ENCODE data around the gene PSMG2. TPM values are rescaled to one million over a fixed set of nuclear protein-coding genes. Genes with fewer than 3 reads are reported as not detected.
A peak's percentile ranks its signal among the peaks of the same experiment; 100 is the strongest.

The PSMG2 gene
- total RNA-seq (10 to 100 TPM; 59.7 to 62.0 TPM), polyA plus RNA-seq (100 to 1,000 TPM; 119 to 139 TPM)

- peak; percentile 84 to 90 (median 87) for DNase-seq
- ChIA-PET CTCF (ENCODE audit: partially characterized antibody) (interaction anchor here (1.1 to 3.0 kb wide), 5 partner anchors 23 to 310 kb away, joined by 3 to 12 read pairs (median 4); partner anchors contain the start of gene PTPN2), POLR2A (ENCODE audit: partially characterized antibody) (interaction anchor here (0.6 to 4.4 kb wide), 11 partner anchors 9 to 326 kb away, joined by 3 to 40 read pairs (median 5); partner anchors contain the start of genes AFG3L2, CEP192, PTPN2 and SEH1L)
- intact Hi-C loops (cut with micrococcal nuclease): loop anchor here (1.0 to 5.0 kb wide), 8 partner anchors 46 to 1025 kb away; partner anchors contain the start of genes AFG3L2, CEP192, CHMP1B and FAM210A
- Mint-ChIP-seq H3K9me3 (no peaks in the 10 kb centered on the region), H3K4me1 (peaks cover 32 to 60% (median 48%) of the 10 kb centered on the region in 4 donors), H3K27me3 (no peaks in the 10 kb centered on the region), H3K36me3 (peaks cover 15 to 50% of the 10 kb centered on the region in 2 donors), H3K4me3 (peak within 1 kb of the TSS; percentile 87 to 100 (median 98)), H3K27ac (peak within 1 kb of the TSS; percentile 89 to 100 (median 96))
- Histone ChIP-seq H3K9me3 (ENCODE audit: control insufficient read depth in 1 of 2, low read length in 2 of 2) (no peaks in the 10 kb centered on the region), H3K27ac (ENCODE audit: low read depth, low read length) (peak within 1 kb of the TSS; percentile 93), H3K4me3 (ENCODE audit: low read length in 2 of 2) (peak within 1 kb of the TSS; percentile 82 to 99), H3K27me3 (ENCODE audit: insufficient read depth, low read length) (no peaks in the 10 kb centered on the region), H3K4me1 (ENCODE audit: insufficient read depth, low read length) (peaks cover 46% of the 10 kb centered on the region), H3K36me3 (ENCODE audit: insufficient read depth, low read length) (peaks cover 9% of the 10 kb centered on the region)
Observed at GRCh38 chr18:12702221-12703095, at the start of gene PSMG2, which contains the start of gene CEP76. Gene PSMG2 (plus strand): TSS chr18:12703042. CDS start chr18:12703108, 66 bp downstream. Gene CEP76 (minus strand): TSS chr18:12702723. CDS start chr18:12702548, 175 bp downstream.

- Histone ChIP-seq H3K4me3 (ENCODE audit: low read length in 2 of 2) (no peak overlapping the region), H3K9me3 (ENCODE audit: control insufficient read depth in 1 of 2, low read length in 2 of 2) (no peaks in the 10 kb centered on the region), H3K4me1 (ENCODE audit: insufficient read depth, low read length) (peaks cover 9% of the 10 kb centered on the region), H3K36me3 (ENCODE audit: insufficient read depth, low read length) (no peaks in the 10 kb centered on the region), H3K27me3 (ENCODE audit: insufficient read depth, low read length) (no peaks in the 10 kb centered on the region), H3K27ac (ENCODE audit: low read depth, low read length) (no peak overlapping the region)
- peaks cover 3 to 4% of the 10 kb centered on the region in 2 donors for H3K36me3 Mint-ChIP-seq
- H3K9me3 Mint-ChIP-seq: no peaks in the 10 kb centered on the region
- CTCF ChIA-PET (ENCODE audit: partially characterized antibody): interaction anchor here (1.4 kb wide), 1 partner anchor 263 kb away, joined by 7 read pairs; no protein-coding TSS in a partner anchor
- H3K27me3 Mint-ChIP-seq: peaks cover 1 to 6% of the 10 kb centered on the region in 2 donors
- H3K4me3 Mint-ChIP-seq: peak overlapping the region in 7 of 8 donors; percentile 26 to 80 (median 45)
- peaks cover 14 to 22% (median 18%) of the 10 kb centered on the region in 4 donors for H3K4me1 Mint-ChIP-seq
- POLR2A ChIA-PET (ENCODE audit: partially characterized antibody): no interaction called here
- H3K27ac Mint-ChIP-seq: peak overlapping the region in 2 of 7 donors; percentile 42 to 88
- intact Hi-C loops (cut with micrococcal nuclease): loop anchor here (5.0 kb wide), 1 partner anchor 248 kb away; the partner anchor contains the start of gene PRELID3A
- no peak for DNase-seq
Observed at GRCh38 chr18:12654971-12655370, 47.9 kb upstream of the PSMG2 start.

DNA sequence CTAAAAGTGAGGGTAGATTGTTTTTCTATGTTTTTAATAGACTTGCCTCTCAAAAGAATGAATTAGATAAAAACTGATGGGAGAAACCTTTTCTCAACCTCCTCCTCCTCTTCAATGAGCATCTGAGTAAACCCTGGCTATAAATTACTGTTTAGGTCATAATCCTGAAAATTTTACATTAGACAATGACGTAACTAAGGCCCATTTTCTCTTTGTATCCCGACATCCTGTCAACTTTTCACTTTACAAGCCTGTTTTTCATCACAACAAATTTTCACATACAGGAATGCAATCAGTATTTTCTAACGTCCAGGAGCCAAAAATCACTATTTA is 46.3 kb upstream of the PSMG2 start:
- intact Hi-C loops (cut with micrococcal nuclease): loop anchor here (2.0 to 5.0 kb wide), 2 partner anchors 46 to 249 kb away; partner anchors contain the start of genes CEP76, PRELID3A and PSMG2
- peaks cover 1 to 3% of the 10 kb centered on the region in 2 donors for H3K27me3 Mint-ChIP-seq

GRCh38 chr18:12656938-12657683 is 45.7 kb upstream of the PSMG2 start:
- Histone ChIP-seq H3K9me3 (ENCODE audit: control insufficient read depth in 1 of 2, low read length in 2 of 2) (no peaks in the 10 kb centered on the region), H3K27me3 (ENCODE audit: insufficient read depth, low read length) (no peaks in the 10 kb centered on the region), H3K4me3 (ENCODE audit: low read length in 2 of 2) (peak overlapping the region; percentile 42 to 63), H3K4me1 (ENCODE audit: insufficient read depth, low read length) (peaks cover 9% of the 10 kb centered on the region), H3K36me3 (ENCODE audit: insufficient read depth, low read length) (no peaks in the 10 kb centered on the region), H3K27ac (ENCODE audit: low read depth, low read length) (no peak overlapping the region)
- peaks cover 1 to 2% of the 10 kb centered on the region in 2 donors for H3K27me3 Mint-ChIP-seq
- peak in 2 of 5 donors; percentile 1 to 33 for DNase-seq
- H3K36me3 Mint-ChIP-seq: peaks cover 0 to 4% of the 10 kb centered on the region in 2 donors
- ChIA-PET CTCF (ENCODE audit: partially characterized antibody) (interaction anchor here (1.0 kb wide), 1 partner anchor 329 kb away, joined by 3 read pairs; no protein-coding TSS in a partner anchor), POLR2A (ENCODE audit: partially characterized antibody) (interaction anchor here (1.0 to 1.9 kb wide), 2 partner anchors 249 to 280 kb away, joined by 3 to 5 read pairs; partner anchors contain the start of genes AFG3L2 and PRELID3A)
- peak overlapping the region; percentile 68 to 89 (median 86) for H3K4me3 Mint-ChIP-seq
- intact Hi-C loops (cut with micrococcal nuclease): loop anchor here (1.0 to 5.0 kb wide), 3 partner anchors 46 to 280 kb away; partner anchors contain the start of genes AFG3L2, CEP76, PRELID3A and PSMG2
- peak overlapping the region in 4 of 7 donors; percentile 27 to 80 (median 66) for H3K27ac Mint-ChIP-seq
- no peaks in the 10 kb centered on the region for H3K9me3 Mint-ChIP-seq
- peaks cover 14 to 22% (median 18%) of the 10 kb centered on the region in 4 donors for H3K4me1 Mint-ChIP-seq

More for the DNA sequence above, 46.3 kb upstream of the PSMG2 start:
- Histone ChIP-seq H3K27me3 (ENCODE audit: insufficient read depth, low read length) (no peaks in the 10 kb centered on the region), H3K9me3 (ENCODE audit: control insufficient read depth in 1 of 2, low read length in 2 of 2) (no peaks in the 10 kb centered on the region), H3K4me3 (ENCODE audit: low read length in 2 of 2) (peak overlapping the region; percentile 42 to 63), H3K27ac (ENCODE audit: low read depth, low read length) (no peak overlapping the region), H3K4me1 (ENCODE audit: insufficient read depth, low read length) (peaks cover 9% of the 10 kb centered on the region), H3K36me3 (ENCODE audit: insufficient read depth, low read length) (no peaks in the 10 kb centered on the region)
- Mint-ChIP-seq H3K27ac (peak overlapping the region in 5 of 7 donors; percentile 25 to 80 (median 57)), H3K4me1 (peaks cover 14 to 22% (median 18%) of the 10 kb centered on the region in 4 donors), H3K9me3 (no peaks in the 10 kb centered on the region), H3K4me3 (peak overlapping the region; percentile 68 to 89 (median 86)), H3K36me3 (peaks cover 0 to 4% of the 10 kb centered on the region in 2 donors)
- no peak for DNase-seq
- CTCF ChIA-PET (ENCODE audit: partially characterized antibody): no interaction called here
- POLR2A ChIA-PET (ENCODE audit: partially characterized antibody): no interaction called here

DNA sequence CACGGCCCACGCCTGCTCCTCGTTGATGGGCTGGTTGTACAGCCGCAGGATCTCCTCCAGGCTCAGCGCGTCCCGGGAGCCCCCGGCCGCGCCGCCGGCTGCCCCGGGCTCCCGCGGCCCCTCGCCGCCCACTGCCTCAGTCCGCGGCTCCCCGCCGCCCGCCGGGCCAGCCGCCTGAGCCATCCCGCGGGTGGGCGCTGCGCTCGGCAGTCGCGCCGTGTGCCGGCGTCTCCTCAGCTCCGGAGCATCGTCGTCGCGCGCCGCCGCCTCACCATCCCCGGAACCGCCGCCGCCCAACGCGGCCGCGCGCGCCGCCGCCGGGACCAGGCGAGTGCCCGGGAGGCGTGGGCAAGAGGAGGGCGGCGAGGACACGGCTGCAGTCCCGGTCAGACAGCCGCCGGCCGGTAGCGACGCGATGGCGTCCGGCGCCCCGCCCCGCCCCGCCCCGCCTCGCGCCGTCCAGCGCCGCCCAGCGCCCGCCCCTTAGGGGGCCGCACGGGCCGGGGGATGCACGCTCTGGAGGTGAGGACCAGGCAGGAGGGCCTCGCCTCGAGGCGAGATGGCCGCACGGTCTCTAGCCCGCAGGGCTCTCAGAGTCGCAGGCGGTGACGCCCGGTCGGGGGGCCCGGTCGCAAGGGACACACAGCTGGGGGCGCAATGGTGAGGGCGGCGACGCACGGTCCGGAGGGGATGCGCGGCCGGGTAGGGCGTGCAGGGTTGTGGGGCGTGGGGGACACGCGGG is 45.0 kb upstream of the PSMG2 start, which contains the start of gene SPIRE1:
TSS of gene SPIRE1 (minus strand) at position 424 of the 742 bp plus-strand sequence. CDS start at position 183, 241 bp downstream.
- H3K4me3 Mint-ChIP-seq: peak within 1 kb of the TSS; percentile 84 to 94 (median 92)
- H3K4me1 ChIP-seq (ENCODE audit: insufficient read depth, low read length): peaks cover 9% of the 10 kb centered on the region
- H3K4me1 Mint-ChIP-seq: peaks cover 13 to 21% (median 17%) of the 10 kb centered on the region in 4 donors
- no peaks in the 10 kb centered on the region for H3K27me3 ChIP-seq (ENCODE audit: insufficient read depth, low read length)
- peaks cover 1 to 2% of the 10 kb centered on the region in 2 donors for H3K27me3 Mint-ChIP-seq
- H3K9me3 ChIP-seq (ENCODE audit: control insufficient read depth in 1 of 2, low read length in 2 of 2): no peaks in the 10 kb centered on the region
- H3K36me3 ChIP-seq (ENCODE audit: insufficient read depth, low read length): no peaks in the 10 kb centered on the region
- peak within 1 kb of the TSS; percentile 42 to 63 for H3K4me3 ChIP-seq (ENCODE audit: low read length in 2 of 2)
- peaks cover 0 to 4% of the 10 kb centered on the region in 2 donors for H3K36me3 Mint-ChIP-seq
- ChIA-PET CTCF (ENCODE audit: partially characterized antibody) (interaction anchor here (1.0 kb wide), 1 partner anchor 330 kb away, joined by 3 read pairs; no protein-coding TSS in a partner anchor), POLR2A (ENCODE audit: partially characterized antibody) (interaction anchor here (1.0 to 1.9 kb wide), 3 partner anchors 250 to 330 kb away, joined by 3 to 5 read pairs (median 3); partner anchors contain the start of genes AFG3L2 and PRELID3A)
- intact Hi-C loops (cut with micrococcal nuclease): loop anchor here (1.0 to 5.0 kb wide), 3 partner anchors 45 to 281 kb away; partner anchors contain the start of genes AFG3L2, CEP76, PRELID3A and PSMG2
- peak within 1 kb of the TSS; percentile 11 to 87 (median 75) for H3K27ac Mint-ChIP-seq
- DNase-seq: peak in 4 of 5 donors; percentile 32 to 43 (median 39)
- H3K27ac ChIP-seq (ENCODE audit: low read depth, low read length): no peak within 1 kb of the TSS
- no peaks in the 10 kb centered on the region for H3K9me3 Mint-ChIP-seq
